ENCODE measurements around the gene NEFH. TPM values are rescaled to one million over a fixed set of nuclear protein-coding genes. Genes with fewer than 3 reads are reported as not detected.

NEFH gene
- polyA plus RNA-seq, 1 of the 3 experiments (the other 2 are of a cell fraction), result 3.5 TPM

- TF ChIP-seq YY1 (IDR thresholded peaks at IDR 0.05; ENCODE audit: low read depth) (no peak), MEF2A (IDR thresholded peaks at IDR 0.05; ENCODE audit: borderline replicate concordance, low read depth) (peak; percentile 65; the same call in 1 of the 2 replicates), RFX5 (IDR thresholded peaks at IDR 0.05; ENCODE audit: low read length) (no peak), JUND (IDR thresholded peaks at IDR 0.05) (0 out of 2 replicates have a peak, but pooled peaks have one; percentile 15), MXI1 (IDR thresholded peaks at IDR 0.05; ENCODE audit: low read depth, low read length) (no peak), RXRA (IDR thresholded peaks at IDR 0.05; ENCODE audit: borderline replicate concordance, low read depth) (no peak), NRF1 (IDR thresholded peaks at IDR 0.05; ENCODE audit: low read depth, low read length) (no peak), NFIC (IDR thresholded peaks at IDR 0.05; ENCODE audit: borderline replicate concordance) (peak; percentile 81), ELF1 (IDR thresholded peaks at IDR 0.05) (no peak)
- TF ChIP-seq, protein P1, sequence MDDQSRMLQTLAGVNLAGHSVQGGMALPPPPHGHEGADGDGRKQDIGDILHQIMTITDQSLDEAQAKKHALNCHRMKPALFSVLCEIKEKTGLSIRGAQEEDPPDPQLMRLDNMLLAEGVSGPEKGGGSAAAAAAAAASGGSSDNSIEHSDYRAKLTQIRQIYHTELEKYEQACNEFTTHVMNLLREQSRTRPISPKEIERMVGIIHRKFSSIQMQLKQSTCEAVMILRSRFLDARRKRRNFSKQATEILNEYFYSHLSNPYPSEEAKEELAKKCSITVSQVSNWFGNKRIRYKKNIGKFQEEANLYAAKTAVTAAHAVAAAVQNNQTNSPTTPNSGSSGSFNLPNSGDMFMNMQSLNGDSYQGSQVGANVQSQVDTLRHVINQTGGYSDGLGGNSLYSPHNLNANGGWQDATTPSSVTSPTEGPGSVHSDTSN (IDR thresholded peaks at IDR 0.05), result no peak
- Histone ChIP-seq H3K9ac (no peak overlapping the region), H3K4me3 (ENCODE audit: low read depth in 2 of 2, low read length in 1 of 2) (no peak overlapping the region), H3F3A (replicated peaks; ENCODE audit: insufficient read depth) (peaks cover 10% of the 10 kb centered on the region), H2AFZ (ENCODE audit: low read depth) (no peak overlapping the region), H3K9me3 (no peaks in the 10 kb centered on the region), H3K79me2 (ENCODE audit: insufficient read depth) (no peaks in the 10 kb centered on the region), H3K27ac (ENCODE audit: low read depth in 2 of 2, low read length in 1 of 2) (peak overlapping the region; percentile 29 to 38), H4K20me1 (ENCODE audit: insufficient read depth) (no peaks in the 10 kb centered on the region), H3K4me2 (peak overlapping the region; percentile 37; the same call in 1 of the 2 replicates), H3K36me3 (replicated peaks in 1 of 2; ENCODE audit: control insufficient read depth in 1 of 2, insufficient read depth in 2 of 2, low read length in 1 of 2) (peaks cover 33 to 34% of the 10 kb centered on the region in 2 experiments), H3K4me1 (ENCODE audit: control insufficient read depth in 1 of 2, insufficient read depth in 2 of 2, low read depth in 1 of 2, low read length in 1 of 2) (peaks cover 0 to 8% of the 10 kb centered on the region in 2 experiments; a peak in 2 of 4 replicates), H3K27me3 (ENCODE audit: insufficient read depth) (no peaks in the 10 kb centered on the region), H3K9me2 (no peaks in the 10 kb centered on the region)
- ChIA-PET CTCF (interaction anchor here (0.6 kb wide), 1 partner anchor 34 kb away, joined by 3 read pairs; no protein-coding TSS in a partner anchor), POLR2A (no interaction called here)
- 49% methylated on average over 7 of the region's 7 CpGs for WGBS (ENCODE audit: low lambda C conversion rate)
- DNase-seq, result no peak
These were observed 23.9 kb downstream of the NEFH start for GRCh38 chr22:29503811-29504372.

DNA sequence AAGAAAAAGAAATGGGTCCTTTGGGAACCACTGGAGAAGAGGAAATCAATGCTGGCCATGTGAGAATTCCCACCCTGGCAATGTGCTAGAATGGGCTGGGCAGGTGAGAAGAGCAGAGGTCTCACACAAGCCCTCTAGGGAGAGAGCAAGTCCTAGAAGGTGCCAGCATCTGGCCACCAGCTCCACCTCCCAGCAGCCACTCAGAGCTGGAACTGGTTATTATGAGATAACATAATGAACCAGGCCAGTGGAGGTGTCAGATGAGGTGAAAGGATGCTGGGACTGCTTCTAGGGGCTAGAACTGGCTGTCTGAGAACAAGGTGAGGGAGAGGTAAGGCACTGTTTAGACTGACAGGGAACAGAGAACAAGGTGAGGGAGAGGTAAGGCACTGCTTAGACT lies 29.3 kb downstream of the NEFH start:
- Histone ChIP-seq H3K4me1 (ENCODE audit: control insufficient read depth in 1 of 2, insufficient read depth in 2 of 2, low read depth in 1 of 2, low read length in 1 of 2) (peaks cover under 1 to 6% of the 10 kb centered on the region in 2 experiments; a peak in 2 of 4 replicates), H3K4me3 (ENCODE audit: low read depth in 2 of 2, low read length in 1 of 2) (no peak overlapping the region), H3K27me3 (ENCODE audit: insufficient read depth) (no peaks in the 10 kb centered on the region), H3K9ac (no peak overlapping the region), H3K9me3 (no peaks in the 10 kb centered on the region), H4K20me1 (ENCODE audit: insufficient read depth) (no peaks in the 10 kb centered on the region), H3K27ac (ENCODE audit: low read depth in 2 of 2, low read length in 1 of 2) (no peak overlapping the region), H3K79me2 (ENCODE audit: insufficient read depth) (no peaks in the 10 kb centered on the region), H3K36me3 (replicated peaks in 1 of 2; ENCODE audit: control insufficient read depth in 1 of 2, insufficient read depth in 2 of 2, low read length in 1 of 2) (peaks cover 46 to 67% of the 10 kb centered on the region in 2 experiments), H3K4me2 (no peak overlapping the region), H3F3A (replicated peaks; ENCODE audit: insufficient read depth) (no peaks in the 10 kb centered on the region), H2AFZ (ENCODE audit: low read depth) (no peak overlapping the region), H3K9me2 (no peaks in the 10 kb centered on the region)
- CTCF ChIA-PET, result interaction anchor here (1.4 to 2.0 kb wide), 2 partner anchors 15 to 45 kb away, joined by 4 to 5 read pairs; partner anchors contain the start of gene THOC5
- no peak for DNase-seq
- POLR2A ChIA-PET, result no interaction called here
- TF ChIP-seq MAX (IDR thresholded peaks at IDR 0.05; ENCODE audit: low read depth), result no peak
- no peak for TF ChIP-seq RAD21 (IDR thresholded peaks at IDR 0.05; ENCODE audit: low read length)
- no peak for TF ChIP-seq TAF1 (IDR thresholded peaks at IDR 0.05; ENCODE audit: borderline replicate concordance, low read depth, low read length)
- no peak for TF ChIP-seq NRF1 (IDR thresholded peaks at IDR 0.05; ENCODE audit: low read depth, low read length)
- TF ChIP-seq CHD2 (IDR thresholded peaks at IDR 0.05; ENCODE audit: low read length, partially characterized antibody), result no peak
- no peak for TF ChIP-seq ELF1 (IDR thresholded peaks at IDR 0.05)
- TF ChIP-seq REST (IDR thresholded peaks at IDR 0.05; ENCODE audit: low read depth, low read length), result no peak
- TF ChIP-seq RCOR1 (IDR thresholded peaks at IDR 0.05; ENCODE audit: low read length), result no peak
- no peak for TF ChIP-seq USF2 (IDR thresholded peaks at IDR 0.05; ENCODE audit: borderline replicate concordance, low read depth, low read length)
